Stimulated activated CD4-positive, alpha-beta T cell treated with anti-CD3 and anti-CD28 coated beads, Interleukin-1b, Interleukin-23, amount 100 ng/mL, for 4 hours (primary cell): ENCODE measurements around the gene CENPH.
A peak's percentile ranks its signal among the peaks of the same experiment; 100 is the strongest.
"Not testable (repeated sequence)": the region's sequence is repeated elsewhere in the genome, so short reads cannot be mapped to it uniquely, and the experiment has no call there.

Experiments used
- DNase-seq, 2 donors: peaks; one replicate each; pipeline ENCODE4 v3.0.0-alpha.2; 2020; ENCODE audit warnings: low read depth in 2 of 2

Gene CENPH

GRCh38 chr5:69209602-69210001 lies 20.2 kb downstream of the CENPH start:
- no peak for DNase-seq

- DNase-seq = no peak
Measured at GRCh38 chr5:69211200-69211599, 21.8 kb downstream of the CENPH start.

- no peak for DNase-seq
Measured at GRCh38 chr5:69212022-69212421, 22.6 kb downstream of the CENPH start.

- DNase-seq = no peak
Measured at GRCh38 chr5:69213513-69214215, 24.3 kb downstream of the CENPH start.

GRCh38 chr5:69217151-69217511 lies 27.7 kb downstream of the CENPH start:
- no peak for DNase-seq

GRCh38 chr5:69217548-69218526 lies 28.5 kb downstream of the CENPH start:
- DNase-seq = peak; percentile 90 to 97

GRCh38 chr5:69219939-69220338 lies 30.6 kb downstream of the CENPH start:
- DNase-seq = no peak

- DNase-seq = not testable (repeated sequence)
Measured at GRCh38 chr5:69220371-69220770, 31.0 kb downstream of the CENPH start.

- not testable (repeated sequence) for DNase-seq
Measured at GRCh38 chr5:69220833-69221232, 31.4 kb downstream of the CENPH start.

- DNase-seq = no peak
Measured at GRCh38 chr5:69224520-69224919, 35.1 kb downstream of the CENPH start.

- DNase-seq = no peak
Measured at GRCh38 chr5:69225860-69226259, 36.5 kb downstream of the CENPH start.

- no peak for DNase-seq
Measured at GRCh38 chr5:69230181-69230580, 40.8 kb downstream of the CENPH start.

GRCh38 chr5:69231281-69231680 lies 41.9 kb downstream of the CENPH start:
- DNase-seq = no peak

GRCh38 chr5:69231851-69232250 lies 42.5 kb downstream of the CENPH start:
- DNase-seq = no peak

- DNase-seq = peak; percentile 81 to 83
Measured at GRCh38 chr5:69234457-69235268, 45.3 kb downstream of the CENPH start, which contains the start of gene CDK7. TSS of gene CDK7 (plus strand) at chr5:69234886. CDS start at chr5:69234976, 90 bp downstream.

GRCh38 chr5:69236733-69237132 lies 47.4 kb downstream of the CENPH start:
- not testable (repeated sequence) for DNase-seq

- no peak for DNase-seq
Measured at GRCh38 chr5:69237877-69238276, 48.5 kb downstream of the CENPH start.

GRCh38 chr5:69238760-69239251 lies 49.4 kb downstream of the CENPH start:
- no peak for DNase-seq

GRCh38 chr5:69242215-69242927 lies 53.0 kb downstream of the CENPH start:
- DNase-seq = no peak

GRCh38 chr5:69245031-69245430 lies 55.6 kb downstream of the CENPH start:
- DNase-seq = no peak

GRCh38 chr5:69248019-69248418 lies 58.6 kb downstream of the CENPH start:
- DNase-seq = no peak
